Measurements from ENCODE around the gene SIRT3.

The SIRT3 gene

GRCh38 chr11:256952-257737, 21.0 kb upstream of the SIRT3 start:
- TF ChIP-seq CTCF (IDR thresholded peaks at IDR 0.05) (no peak), ZFX (IDR thresholded peaks at IDR 0.05; ENCODE audit: borderline replicate concordance) (no peak)
- H3K27ac ChIP-seq: no peak overlapping the region

- TF ChIP-seq ZFX (IDR thresholded peaks at IDR 0.05; ENCODE audit: borderline replicate concordance): no peak
- no peak for TF ChIP-seq CTCF (IDR thresholded peaks at IDR 0.05)
- H3K27ac ChIP-seq: no peak overlapping the region
Observed at GRCh38 chr11:255816-256215, 19.7 kb upstream of the SIRT3 start.

GRCh38 chr11:255176-255575, 19.0 kb upstream of the SIRT3 start:
- TF ChIP-seq CTCF (IDR thresholded peaks at IDR 0.05) (no peak), ZFX (IDR thresholded peaks at IDR 0.05; ENCODE audit: borderline replicate concordance) (no peak)
- no peak overlapping the region for H3K27ac ChIP-seq

DNA sequence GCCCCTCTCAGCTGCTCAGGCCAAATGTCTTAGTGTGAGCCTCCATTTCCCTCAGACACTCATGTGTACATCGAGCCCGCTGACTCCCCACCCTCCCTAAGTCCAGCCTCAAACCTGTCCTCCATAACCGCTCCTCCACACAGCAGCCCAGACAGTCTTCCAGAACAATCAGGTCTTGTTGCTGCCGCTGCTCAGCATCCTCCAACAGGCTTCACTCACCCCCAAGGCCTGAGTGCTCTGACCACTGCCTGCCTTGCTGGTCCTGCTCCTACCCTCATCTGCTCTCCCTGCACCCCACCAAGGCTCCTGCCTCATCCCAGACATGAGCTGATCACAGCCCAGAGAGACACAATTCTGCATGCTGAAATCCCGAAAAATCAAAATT, 17.7 kb upstream of the SIRT3 start:
- TF ChIP-seq CTCF (IDR thresholded peaks at IDR 0.05): no peak
- no peak for TF ChIP-seq ZFX (IDR thresholded peaks at IDR 0.05; ENCODE audit: borderline replicate concordance)
- no peak overlapping the region for H3K27ac ChIP-seq

DNA sequence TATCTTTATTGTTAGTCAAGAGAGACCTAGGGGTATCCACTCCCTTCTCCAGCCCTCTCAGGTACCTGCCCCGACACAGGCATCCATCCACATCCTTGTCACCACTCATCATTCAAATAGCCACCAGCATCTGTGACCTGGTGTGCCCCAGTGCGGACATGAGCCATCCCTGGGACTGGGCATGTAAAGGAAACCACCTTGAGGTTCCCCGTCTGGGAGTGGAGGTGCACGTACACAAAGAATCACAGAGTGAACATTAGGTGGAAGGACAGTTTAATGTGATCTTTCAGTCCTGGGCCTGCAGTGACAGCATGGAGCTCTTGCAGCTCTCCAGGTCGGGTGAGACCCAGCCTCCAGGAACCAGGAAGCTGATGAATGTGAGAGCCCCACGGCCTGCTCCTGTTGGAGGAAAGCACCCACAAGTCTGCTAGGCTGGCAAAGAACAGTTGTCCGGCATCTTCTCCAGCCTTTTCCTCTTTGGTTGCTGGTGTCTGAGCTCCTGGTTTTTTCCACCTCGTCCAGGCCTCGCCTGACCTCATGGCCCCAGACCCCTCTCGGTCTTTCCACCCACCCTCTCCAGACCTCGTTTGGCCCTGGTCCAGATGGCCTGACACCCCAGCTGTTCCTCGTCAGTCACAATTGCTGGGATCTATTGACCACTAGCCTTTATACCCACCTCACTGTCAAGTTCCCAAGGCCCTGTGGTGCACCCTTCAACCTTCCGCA, 17.2 kb upstream of the SIRT3 start:
- H3K27ac ChIP-seq: no peak overlapping the region
- no peak for TF ChIP-seq ZFX (IDR thresholded peaks at IDR 0.05; ENCODE audit: borderline replicate concordance)
- no peak for TF ChIP-seq CTCF (IDR thresholded peaks at IDR 0.05)

GRCh38 chr11:252666-253065, 16.5 kb upstream of the SIRT3 start:
- TF ChIP-seq ZFX (IDR thresholded peaks at IDR 0.05; ENCODE audit: borderline replicate concordance) (no peak), CTCF (IDR thresholded peaks at IDR 0.05) (no peak)
- H3K27ac ChIP-seq: no peak overlapping the region

- no peak for TF ChIP-seq ZFX (IDR thresholded peaks at IDR 0.05; ENCODE audit: borderline replicate concordance)
- TF ChIP-seq CTCF (IDR thresholded peaks at IDR 0.05): no peak
Observed at GRCh38 chr11:251550-251949, 15.4 kb upstream of the SIRT3 start.

More at GRCh38 chr11:251550-251949, 15.4 kb upstream of the SIRT3 start:
- no peak overlapping the region for H3K27ac ChIP-seq
